B cell (primary cell): ENCODE data around the gene PSMB10.

ENCODE experiments used
- EZH2 ChIP-seq: IDR thresholded peaks from 2 replicates; pipeline ENCODE4 v1.6.1; 2012; ENCODE audit warnings: borderline replicate concordance, low read depth, mild to moderate bottlenecking, moderate library complexity, low read length; ENCODE audit not compliant: insufficient read depth, poor library complexity, severe bottlenecking
- TF ChIP-seq, protein P1 (sequence below): fragments of 200-600 bp; IDR thresholded peaks from one replicate; pipeline ENCODE4 v1.8.0; 2022; ENCODE audit warnings: antibody characterized with exemption, mild to moderate bottlenecking

DNA sequence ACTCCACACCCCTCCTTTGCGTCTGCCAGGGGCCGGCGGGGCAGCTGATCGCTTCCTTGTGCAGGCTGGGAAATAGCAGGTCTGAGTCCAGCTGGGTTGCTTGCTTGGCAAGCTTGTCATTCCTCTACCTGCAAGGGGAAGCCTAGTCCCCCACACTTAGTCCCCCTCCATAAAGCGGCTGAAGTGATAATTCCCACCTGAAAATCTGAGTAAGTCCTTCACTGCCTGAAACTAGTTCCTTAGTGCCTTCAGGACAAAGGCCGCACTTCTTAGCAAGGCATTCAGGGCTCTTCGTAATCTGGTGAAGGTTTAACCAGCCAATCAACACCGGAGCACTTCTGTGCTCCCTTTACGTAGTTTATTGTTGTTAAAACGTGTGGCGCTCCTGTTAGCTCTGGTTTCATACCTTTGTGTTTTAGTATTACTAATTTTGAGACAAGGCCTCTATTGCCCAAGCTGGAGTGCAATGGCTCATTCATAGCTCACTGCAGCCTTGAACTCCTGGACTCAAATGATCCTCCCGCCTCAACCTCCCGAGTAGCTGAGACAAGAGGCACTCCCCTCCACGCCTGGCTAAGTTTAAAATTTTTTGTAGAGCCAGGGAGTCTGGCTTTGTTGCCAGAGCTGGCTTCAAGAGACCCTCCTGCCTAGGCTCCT, 42.8 kb downstream of the PSMB10 start:
- TF ChIP-seq, protein P1, sequence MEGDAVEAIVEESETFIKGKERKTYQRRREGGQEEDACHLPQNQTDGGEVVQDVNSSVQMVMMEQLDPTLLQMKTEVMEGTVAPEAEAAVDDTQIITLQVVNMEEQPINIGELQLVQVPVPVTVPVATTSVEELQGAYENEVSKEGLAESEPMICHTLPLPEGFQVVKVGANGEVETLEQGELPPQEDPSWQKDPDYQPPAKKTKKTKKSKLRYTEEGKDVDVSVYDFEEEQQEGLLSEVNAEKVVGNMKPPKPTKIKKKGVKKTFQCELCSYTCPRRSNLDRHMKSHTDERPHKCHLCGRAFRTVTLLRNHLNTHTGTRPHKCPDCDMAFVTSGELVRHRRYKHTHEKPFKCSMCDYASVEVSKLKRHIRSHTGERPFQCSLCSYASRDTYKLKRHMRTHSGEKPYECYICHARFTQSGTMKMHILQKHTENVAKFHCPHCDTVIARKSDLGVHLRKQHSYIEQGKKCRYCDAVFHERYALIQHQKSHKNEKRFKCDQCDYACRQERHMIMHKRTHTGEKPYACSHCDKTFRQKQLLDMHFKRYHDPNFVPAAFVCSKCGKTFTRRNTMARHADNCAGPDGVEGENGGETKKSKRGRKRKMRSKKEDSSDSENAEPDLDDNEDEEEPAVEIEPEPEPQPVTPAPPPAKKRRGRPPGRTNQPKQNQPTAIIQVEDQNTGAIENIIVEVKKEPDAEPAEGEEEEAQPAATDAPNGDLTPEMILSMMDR, result no peak
- no peak for TF ChIP-seq EZH2
